HG03342 (cell line): ENCODE data around the gene RPEL1.
"Not testable (repeated sequence)": the region's sequence is repeated elsewhere in the genome, so short reads cannot be mapped to it uniquely, and the experiment has no call there.

Experiments
- ATAC-seq: cut with Tn5 transposase; IDR thresholded peaks from one replicate; pipeline ENCODE4 v1.9.1; 2021; ENCODE audit warnings: mild to moderate bottlenecking, moderate library complexity; ENCODE audit not compliant: unreplicated experiment

RPEL1 gene

DNA sequence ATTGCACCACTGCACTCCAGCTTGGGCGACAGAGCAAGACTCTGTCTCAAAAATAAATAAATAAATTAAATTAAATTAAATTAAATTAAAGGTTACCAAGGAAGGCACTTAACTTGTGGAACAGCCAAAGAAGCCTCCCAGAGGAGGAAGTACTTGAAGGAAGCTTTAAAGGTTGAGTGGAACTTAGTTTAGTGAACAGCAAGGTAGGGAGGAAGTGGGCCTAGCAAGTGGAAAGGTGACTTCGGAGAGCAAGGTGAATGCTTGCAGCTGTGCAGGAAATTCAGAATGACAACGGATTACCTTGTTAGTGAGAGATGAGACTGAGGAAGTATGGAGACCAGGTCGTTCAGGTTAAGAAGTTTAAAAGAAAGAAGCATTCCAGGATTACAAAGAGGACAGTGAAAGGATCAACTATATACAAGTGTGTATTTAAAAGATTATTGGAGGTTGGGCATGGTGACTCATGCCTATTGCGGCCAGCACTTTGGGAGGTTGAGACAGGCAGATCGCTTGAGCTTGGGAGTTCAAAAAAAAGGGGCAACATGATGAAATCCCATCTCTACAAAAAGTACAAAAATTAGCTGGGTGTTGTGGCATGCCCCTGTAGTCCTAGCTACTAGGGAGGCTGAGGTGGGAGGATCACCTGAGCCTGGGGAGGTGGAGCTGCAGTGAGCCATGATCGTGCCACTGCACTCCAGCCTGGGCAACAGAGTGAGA lies 12.8 kb upstream of the RPEL1 start:
- ATAC-seq: no peak

DNA sequence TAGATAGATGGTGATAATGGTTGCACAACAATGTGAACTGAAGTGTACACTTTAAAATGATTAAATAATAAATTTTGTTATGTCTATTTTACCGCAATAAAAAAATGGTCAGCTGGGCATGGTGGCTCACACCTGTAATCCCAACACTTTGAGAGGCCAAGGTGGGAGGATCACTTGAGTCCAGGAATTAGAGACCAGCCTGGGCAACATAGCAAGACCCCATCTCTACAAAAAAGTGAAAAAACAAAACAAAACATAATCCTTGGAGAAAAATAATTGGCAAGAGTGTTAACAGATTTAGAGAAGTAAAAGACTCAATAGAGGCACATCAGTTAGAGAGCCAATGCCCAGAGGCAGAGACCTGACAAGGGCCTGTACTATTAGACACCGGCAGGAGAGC lies 9.9 kb upstream of the RPEL1 start:
- ATAC-seq: no peak

DNA sequence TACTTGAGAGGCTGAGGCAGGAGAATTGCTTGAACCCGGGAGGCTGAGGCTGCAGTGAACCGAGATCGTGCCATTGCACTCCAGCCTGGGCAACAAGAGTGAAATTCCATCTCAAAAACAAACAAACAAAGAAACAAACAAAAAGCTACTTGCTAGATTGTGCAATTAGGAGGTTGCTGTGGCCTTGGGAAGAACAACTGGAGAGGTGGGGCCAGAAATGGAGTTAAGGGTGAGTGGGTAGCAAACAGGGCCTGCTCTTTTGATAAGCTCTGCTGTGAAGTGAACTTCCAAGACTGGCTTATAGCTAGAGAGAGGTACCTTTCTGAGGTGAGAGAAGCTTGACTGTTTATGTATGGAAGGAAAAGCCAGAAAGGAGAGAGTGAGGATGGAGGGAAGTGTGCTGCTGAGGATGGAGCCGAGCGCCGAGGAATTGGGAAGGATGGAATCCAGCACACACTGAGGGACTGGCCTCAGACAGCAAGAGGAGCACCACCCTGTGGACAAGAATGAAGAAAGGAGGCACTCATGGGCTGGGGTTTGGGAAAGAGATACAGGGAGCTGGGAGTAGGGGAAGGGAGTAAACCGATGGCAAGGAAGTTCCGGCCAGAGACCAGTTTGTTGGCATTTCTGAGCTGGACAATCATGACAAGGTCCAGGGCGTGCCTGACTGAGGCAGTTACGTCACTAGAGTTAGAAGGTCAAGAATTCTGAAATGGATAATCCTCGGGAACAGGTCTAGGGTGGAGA lies 7.0 kb upstream of the RPEL1 start:
- no peak for ATAC-seq

DNA sequence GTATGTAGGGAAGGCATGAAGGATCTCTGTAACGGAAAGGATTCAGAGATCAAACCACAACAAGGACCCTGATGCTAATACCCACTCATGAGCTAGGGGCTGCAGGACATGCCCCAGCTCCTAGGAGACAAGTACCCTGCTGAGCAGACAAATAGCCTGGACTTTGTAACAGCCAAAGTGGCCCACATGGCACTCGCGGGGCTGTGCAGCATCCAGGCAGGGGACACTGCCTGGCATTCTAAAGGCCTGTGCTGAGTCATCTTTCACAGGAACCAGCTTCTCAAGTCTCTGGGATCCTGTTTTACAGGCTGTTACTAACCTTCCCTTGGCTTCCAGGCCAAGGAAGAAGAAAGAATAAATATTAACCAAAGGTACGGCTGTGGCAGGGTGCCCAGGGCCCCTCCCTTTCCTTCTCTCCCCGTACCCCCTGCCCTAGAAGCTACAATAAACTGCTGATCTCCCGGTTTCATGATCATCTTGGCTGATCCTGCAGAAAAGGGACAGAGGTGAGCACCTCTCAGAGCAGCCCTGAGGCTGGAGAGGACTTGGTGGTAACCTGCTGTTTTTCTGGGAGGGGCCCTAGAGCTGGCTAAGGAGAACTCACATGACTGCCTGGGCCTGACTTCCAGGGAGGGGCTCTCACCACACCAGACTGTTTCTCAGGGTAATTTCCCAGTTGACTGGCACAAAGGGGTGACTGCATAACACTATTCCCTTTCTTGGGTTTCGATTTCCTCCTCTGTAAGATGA lies 4.2 kb upstream of the RPEL1 start:
- ATAC-seq: no peak

DNA sequence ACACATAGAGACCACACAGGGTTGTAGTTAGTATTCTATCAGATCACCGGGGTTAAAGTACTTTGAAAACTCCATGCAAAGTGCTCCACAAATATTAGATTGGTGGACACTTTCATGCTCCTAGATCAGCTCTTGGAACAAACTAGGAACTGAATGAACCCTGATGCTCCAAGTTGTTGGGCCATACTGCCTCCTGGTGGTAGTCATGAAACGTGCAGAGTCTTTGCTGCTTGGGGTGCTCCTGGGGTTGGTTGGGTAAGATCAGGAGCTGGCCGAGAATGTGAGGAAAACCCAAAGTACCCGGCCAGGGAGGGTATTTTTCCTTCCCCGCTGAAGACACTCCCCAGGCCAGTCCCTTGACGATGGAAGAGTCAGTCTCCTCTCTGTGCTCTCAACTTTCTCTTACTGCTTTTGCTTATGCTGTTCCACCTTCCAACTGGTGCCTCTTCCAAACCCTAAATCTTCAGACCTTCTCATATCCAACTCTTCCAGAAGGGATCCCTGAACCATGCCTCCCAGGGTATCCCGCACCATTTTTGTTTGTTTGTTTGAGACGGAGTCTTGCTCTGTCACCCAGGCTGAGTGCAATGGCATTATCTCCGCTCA lies 918 bp upstream of the RPEL1 start:
- peak; percentile 61 for ATAC-seq

DNA sequence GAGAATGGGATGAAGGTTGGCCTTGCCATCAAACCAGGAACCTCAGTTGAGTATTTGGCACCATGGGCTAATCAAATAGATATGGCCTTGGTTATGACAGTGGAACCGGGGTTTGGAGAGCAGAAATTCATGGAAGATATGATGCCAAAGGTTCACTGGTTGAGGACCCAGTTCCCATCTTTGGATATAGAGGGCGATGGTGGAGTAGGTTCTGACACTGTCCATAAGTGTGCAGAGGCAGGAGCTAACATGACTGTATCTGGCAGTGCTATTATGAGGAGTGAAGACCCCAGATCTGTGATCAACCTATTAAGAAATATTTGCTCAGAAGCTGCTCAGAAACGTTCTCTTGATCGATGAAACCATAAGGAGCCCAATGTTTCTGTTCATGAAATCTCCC lies 637 bp downstream of the RPEL1 start:
- ATAC-seq: no peak

DNA sequence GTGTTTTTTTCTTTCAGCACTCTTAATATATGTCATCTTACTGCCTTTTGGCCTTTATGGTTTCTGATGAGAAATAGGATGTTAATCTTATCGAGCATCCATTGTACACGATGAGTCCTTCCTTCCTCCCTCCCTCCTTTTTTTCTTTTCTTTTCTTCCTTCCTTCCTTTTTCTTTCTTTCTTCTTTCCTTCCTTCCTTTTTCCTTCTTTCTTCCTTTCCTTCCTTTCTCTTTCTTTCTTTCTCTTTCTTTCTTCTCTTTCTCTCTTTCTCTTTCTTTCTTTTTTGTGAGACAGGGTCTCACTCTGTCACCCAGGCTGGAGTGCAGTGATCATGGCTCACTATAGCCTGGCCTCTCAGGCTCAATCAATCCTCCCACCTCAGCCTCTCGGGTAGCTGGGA lies 8.4 kb downstream of the RPEL1 start:
- no peak for ATAC-seq

DNA sequence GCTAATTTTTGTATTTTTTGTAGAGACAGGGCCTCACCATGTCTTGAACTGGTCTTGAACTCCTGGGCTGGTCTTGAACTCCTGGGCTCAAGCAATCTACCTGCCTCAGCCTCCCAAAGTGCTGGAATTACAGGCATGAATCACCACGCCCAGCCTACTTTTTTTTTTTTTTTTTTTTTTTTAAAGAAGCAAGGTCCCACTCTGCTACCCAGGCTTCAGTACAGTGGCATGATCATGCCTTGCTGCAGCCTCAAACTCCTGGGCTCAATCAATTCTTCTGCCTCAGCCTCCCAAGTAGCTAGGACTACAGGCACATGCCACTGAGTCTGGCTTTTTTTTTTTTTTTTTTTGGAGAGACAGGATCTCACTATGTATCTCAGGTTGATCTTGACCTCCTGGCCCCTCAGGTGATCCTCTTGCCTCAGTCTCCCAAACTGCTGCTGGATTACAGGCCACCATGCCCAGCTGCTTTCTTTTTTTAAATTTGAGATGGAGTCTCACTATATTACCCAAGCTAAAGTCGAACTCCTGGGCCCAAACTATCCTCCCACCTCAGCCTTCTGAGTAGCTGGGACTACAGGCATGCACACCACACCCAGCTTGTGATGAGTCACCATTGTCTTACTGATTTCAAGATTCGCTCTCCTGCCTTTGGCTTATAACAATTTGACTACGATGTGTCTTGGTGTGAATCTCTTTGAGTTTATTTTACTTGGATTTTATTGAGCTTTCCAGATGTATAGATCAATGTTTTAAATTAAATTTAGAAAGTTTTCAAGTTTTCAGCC lies 9.0 kb downstream of the RPEL1 start:
- no peak for ATAC-seq

DNA sequence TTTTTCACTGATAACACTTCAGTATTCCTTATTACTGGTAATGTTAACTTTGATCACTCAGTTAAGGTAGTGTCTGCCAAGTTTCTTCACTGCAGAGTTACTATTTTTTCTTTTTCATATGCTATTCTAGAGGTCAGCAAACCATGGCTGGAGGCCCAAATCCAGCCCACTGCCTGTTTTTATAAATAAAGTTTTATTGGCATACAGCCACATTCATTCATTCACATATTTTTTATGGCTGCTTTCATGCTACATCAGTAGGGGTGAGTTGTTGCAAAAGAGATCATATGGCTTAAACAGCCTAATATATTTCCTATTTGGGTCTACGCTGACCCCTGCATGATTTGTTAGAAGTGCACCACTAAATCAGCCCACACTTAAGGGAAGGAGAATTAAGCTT lies 10.9 kb downstream of the RPEL1 start:
- no peak for ATAC-seq

DNA sequence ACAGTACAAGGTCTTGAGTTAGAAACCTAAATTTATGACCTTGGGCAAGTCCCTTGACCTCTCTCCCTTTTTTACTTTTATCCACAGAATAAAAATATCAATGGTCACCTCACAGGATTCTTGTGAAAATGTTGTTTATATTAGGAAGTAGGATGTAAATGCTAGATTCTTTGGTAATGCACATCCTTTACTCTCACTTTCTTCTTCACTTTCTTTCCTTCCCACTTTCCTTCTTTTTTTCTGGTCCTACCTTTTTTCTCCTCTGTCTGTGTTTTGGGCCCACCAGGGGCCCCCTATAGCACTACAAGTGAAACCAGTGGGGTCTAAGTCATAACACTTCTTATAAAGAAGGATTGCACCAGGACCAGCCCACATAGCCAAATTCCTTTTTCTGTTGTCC lies 12.1 kb downstream of the RPEL1 start:
- ATAC-seq: no peak

DNA sequence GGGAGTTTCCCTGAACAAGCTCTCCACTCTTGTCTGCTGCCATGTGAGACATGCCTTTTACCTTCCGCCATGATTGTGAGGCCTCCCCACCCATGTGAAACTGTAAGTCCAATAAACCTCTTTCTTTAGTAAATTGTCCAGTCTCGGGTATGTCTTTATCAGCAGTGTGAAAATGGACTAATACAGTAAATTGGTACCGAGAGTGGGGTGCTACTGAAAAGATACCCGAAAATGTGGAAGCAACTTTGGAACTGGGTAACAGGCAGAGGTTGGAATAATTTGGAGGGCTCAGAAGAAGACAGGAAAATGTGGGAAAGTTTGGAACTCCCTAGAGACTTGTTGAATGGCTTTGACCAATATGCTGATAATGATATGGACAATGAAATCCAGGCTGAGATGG lies 13.2 kb downstream of the RPEL1 start:
- not testable (repeated sequence) for ATAC-seq

DNA sequence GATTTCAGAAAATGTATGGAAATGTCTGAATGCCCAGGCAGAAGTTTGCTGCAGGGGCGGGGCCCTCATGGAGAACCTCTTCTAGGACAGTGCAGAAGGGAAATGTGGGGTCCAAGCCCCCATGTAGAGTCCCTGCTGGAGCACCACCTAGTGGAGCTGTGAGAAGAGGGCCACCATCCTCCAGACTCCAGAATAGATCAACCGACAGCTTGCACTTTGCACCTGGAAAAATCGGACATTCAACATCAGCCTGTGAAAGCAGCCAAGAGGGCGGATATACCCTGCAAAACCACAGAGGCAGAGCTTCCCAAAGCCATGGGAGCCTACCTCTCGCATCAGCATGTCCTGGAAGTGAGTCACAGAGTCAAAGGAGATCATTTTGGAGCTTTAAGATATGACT lies 14.3 kb downstream of the RPEL1 start:
- no peak for ATAC-seq

DNA sequence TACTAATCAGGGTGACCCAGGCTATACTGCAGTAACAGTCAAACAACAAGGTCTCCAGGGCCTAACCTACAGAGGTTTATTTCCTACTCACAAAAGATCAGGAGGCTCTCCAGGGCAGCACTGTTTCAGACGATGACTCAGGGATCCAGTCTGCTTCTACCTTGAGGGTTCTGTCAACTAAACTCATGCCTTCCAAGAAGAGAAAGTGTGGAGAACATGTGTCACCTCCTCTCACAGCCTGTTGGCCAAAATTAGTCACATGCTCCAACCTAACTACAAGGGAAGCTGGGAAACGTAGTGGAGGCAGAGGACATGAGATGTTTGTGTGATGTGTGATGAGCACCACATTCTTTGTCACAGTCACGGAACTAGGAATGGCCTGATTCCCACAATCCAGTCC lies 16.5 kb downstream of the RPEL1 start:
- ATAC-seq: no peak

DNA sequence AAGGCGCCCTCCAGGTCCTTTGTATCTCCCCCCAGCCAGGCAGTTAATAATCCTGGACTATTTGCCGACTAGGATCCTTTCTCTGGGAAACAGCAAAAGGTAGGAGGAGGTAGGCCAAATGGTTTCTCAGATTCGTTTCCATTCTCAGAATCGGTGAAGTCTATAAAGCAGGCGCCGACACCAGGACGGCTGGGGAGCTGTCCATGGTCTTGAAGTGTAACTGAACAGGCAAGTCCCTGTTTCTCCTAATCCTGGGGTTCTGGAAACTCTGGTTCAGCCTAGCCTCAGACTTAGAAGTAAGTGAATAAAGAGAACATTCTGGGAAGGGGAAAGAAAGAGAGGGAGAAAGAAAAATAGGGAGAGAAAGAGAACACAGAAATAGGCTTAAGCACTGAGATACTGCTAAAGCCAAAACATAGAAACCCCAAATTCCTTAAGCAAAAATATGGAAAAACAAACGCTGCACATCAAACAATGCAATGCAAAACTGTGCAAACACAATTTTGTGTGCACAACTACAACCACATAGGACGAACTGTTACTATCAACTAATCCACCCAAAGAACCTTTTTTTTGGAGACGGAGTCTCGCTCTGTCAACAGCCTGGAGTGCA lies 20.1 kb downstream of the RPEL1 start:
- ATAC-seq: no peak

DNA sequence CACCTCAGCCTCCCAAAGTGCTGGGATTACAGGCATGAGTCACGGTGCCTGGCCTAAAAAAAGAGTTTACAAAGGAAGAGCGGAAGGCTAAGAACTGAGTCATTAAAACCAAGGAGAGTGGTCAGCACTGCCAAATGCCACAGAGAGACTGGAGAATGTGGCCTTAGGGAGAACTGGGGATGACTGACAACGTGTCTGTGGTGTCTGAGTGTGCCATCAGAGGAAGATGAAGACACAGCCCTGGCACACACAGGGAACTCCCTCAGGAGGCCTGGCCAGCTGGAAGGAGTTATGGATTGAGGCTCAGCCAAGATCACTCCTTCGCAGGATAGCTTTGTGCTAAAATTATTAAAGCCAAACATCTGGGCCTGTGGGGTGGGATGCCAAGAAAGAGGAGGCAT lies 27.4 kb downstream of the RPEL1 start:
- no peak for ATAC-seq

DNA sequence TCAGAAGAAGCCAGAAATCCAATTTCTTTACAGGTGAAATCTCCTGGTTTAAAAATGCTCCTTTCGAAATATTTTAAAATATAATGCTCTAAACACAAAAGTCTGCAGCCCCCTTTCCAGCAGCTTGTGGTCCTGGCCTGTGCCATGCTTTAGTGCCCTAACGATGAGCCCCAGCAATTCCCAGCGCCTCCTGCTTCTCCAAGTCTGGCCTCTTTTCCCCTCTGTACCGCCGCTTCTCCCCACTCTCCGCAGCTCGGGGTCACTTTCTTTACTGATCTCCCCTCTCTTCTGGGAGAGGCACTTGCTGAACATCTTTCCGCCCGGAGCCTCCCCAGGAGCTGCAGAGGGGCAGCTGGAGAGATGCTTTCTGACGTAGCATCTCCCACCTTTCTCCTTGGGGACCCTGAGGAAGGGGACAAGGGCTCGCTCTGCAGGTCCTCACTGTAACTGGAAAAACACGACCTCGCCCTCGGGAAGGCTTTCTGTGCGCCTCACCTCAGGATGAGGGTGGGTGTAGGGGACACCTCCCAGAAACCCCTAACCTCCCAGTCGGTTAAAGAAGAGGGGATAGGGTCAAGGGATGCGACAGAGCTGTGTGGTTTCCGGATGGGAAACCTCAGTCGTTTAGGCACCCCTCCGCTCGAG lies 30.7 kb downstream of the RPEL1 start:
- ATAC-seq: no peak

DNA sequence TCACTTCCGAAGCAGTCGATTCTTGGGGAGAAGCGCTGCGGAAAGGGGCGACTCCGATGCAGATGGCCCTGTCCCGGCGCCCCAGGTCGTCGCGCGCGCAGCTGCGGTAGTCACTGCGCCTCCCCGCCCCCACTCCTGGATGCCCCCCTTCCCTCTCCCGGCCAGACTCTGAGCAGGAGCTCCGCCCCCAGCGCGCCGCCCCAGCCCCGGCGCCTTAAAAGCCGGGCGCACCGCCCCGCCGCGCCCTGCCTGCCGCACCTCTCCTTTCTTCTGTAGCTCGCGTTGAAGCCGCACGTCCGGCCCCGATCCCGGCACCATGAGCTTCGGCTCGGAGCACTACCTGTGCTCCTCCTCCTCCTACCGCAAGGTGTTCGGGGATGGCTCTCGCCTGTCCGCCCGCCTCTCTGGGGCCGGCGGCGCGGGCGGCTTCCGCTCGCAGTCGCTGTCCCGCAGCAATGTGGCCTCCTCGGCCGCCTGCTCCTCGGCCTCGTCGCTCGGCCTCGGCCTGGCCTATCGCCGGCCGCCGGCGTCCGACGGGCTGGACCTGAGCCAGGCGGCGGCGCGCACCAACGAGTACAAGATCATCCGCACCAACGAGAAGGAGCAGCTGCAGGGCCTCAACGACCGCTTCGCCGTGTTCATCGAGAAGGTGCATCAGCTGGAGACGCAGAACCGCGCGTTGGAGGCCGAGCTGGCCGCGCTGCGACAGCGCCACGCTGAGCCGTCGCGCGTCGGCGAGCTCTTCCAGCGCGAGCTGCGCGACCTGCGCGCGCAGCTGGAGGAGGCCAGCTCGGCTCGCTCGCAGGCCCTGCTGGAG lies 31.4 kb downstream of the RPEL1 start, which contains the start of gene INA:
Gene INA (plus strand): TSS at position 243 of the 817 bp plus-strand sequence. CDS start 74 bp downstream, at position 317.
- ATAC-seq: peak; percentile 63

DNA sequence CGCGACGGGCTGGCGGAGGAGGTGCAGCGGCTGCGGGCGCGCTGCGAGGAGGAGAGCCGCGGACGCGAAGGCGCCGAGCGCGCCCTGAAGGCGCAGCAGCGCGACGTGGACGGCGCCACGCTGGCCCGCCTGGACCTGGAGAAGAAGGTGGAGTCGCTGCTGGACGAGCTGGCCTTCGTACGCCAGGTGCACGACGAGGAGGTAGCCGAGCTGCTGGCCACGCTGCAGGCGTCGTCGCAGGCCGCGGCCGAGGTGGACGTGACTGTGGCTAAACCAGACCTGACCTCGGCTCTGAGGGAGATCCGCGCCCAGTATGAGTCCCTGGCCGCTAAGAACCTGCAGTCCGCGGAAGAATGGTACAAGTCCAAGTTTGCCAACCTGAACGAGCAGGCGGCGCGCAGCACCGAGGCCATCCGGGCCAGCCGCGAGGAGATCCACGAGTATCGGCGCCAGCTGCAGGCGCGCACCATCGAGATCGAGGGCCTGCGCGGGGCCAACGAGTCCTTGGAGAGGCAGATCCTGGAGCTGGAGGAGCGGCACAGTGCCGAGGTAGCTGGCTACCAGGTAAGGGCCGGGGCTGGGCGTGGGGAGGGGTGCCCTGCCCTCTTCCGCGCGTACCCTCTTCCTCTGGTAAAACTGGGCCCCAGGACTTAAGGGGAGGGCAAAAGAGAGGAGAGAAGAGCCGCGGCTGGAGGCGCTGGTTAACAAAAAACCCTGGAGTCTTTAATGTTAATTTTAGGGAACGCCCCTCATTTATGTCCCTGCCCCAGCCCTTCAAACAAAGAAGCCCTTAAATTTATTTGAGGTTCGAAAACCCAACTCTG lies 32.2 kb downstream of the RPEL1 start:
- ATAC-seq: no peak
